GM23338 (cell line): ENCODE data around the gene TUBB1. TPM values are rescaled to one million over a fixed set of nuclear protein-coding genes. Genes with fewer than 3 reads are reported as not detected.

Source experiments
- ATAC-seq: fragments of 200-7000 bp; cut with Tn5 transposase; 3 replicates; pipeline ENCODE4 v1.9.1; 2020
- DNase-seq: peaks from one replicate; pipeline ENCODE4 v3.0.0-alpha.2; 2015; ENCODE audit warnings: low spot score
- H2AFZ ChIP-seq: fragments of 200-600 bp; sonication (generic); 2 replicates; pipeline ENCODE4 v1.8.0; 2016; ENCODE audit warnings: antibody characterized with exemption, mild to moderate bottlenecking, moderate library complexity
- H3F3A ChIP-seq: fragments of 200-600 bp; sonication (generic); replicated peaks from 2 replicates; pipeline ENCODE4 v1.8.0; 2017; ENCODE audit warnings: antibody characterized with exemption, mixed run types, low read depth
- H3K27ac ChIP-seq: fragments of 200-600 bp; sonication (generic); 2 replicates; pipeline ENCODE4 v1.6.1; 2016; ENCODE audit warnings: low read depth
- H3K27me3 ChIP-seq: fragments of 200-600 bp; sonication (generic); 2 replicates; pipeline ENCODE4 v1.8.0; 2016; ENCODE audit warnings: mild to moderate bottlenecking, mixed run types, moderate library complexity; ENCODE audit not compliant: insufficient read depth
- H3K36me3 ChIP-seq: fragments of 200-600 bp; sonication (generic); 2 replicates; pipeline ENCODE4 v1.8.0; 2016; ENCODE audit warnings: mild to moderate bottlenecking; ENCODE audit not compliant: insufficient read depth
- H3K4me1 ChIP-seq: fragments of 200-600 bp; sonication (generic); 2 replicates; pipeline ENCODE4 v1.8.0; 2016; ENCODE audit warnings: mild to moderate bottlenecking, moderate library complexity; ENCODE audit not compliant: insufficient read depth
- H3K4me2 ChIP-seq: fragments of 200-600 bp; sonication (generic); 2 replicates; pipeline ENCODE4 v1.7.1; 2017; ENCODE audit warnings: mixed run types
- H3K4me3 ChIP-seq: fragments of 200-600 bp; sonication (generic); 2 replicates; pipeline ENCODE4 v1.6.1; 2016; ENCODE audit warnings: mixed run types
- H3K79me2 ChIP-seq: fragments of 200-600 bp; sonication (generic); replicated peaks from 2 replicates; pipeline ENCODE4 v1.8.0; 2017; ENCODE audit warnings: mild to moderate bottlenecking; ENCODE audit not compliant: insufficient read depth
- H3K9me2 ChIP-seq: fragments of 200-600 bp; sonication (generic); 2 replicates; pipeline ENCODE4 v1.8.0; 2017; ENCODE audit not compliant: insufficient read depth
- H4K20me1 ChIP-seq: fragments of 200-600 bp; sonication (generic); replicated peaks from 2 replicates; pipeline ENCODE4 v1.8.0; 2017; ENCODE audit warnings: mild to moderate bottlenecking; ENCODE audit not compliant: insufficient read depth
- H3K27ac Mint-ChIP-seq: 2 replicates; pipeline ENCODE4 v1.8.0; 2020; ENCODE audit warnings: inconsistent platforms, mild to moderate bottlenecking, moderate library complexity, mixed read lengths
- H3K27me3 Mint-ChIP-seq: 3 replicates; pipeline ENCODE4 v1.8.0; 2022; ENCODE audit warnings: low read depth, mild to moderate bottlenecking, moderate library complexity, mixed read lengths, inconsistent platforms; ENCODE audit not compliant: insufficient read depth, poor library complexity
- H3K36me3 Mint-ChIP-seq: 3 replicates; pipeline ENCODE4 v1.8.0; 2021; ENCODE audit warnings: low read depth, mild to moderate bottlenecking, inconsistent platforms, moderate library complexity, mixed read lengths
- H3K4me1 Mint-ChIP-seq: 3 replicates; pipeline ENCODE4 v1.8.0; 2020; ENCODE audit warnings: mild to moderate bottlenecking, inconsistent platforms, mixed read lengths
- H3K4me3 Mint-ChIP-seq: 3 replicates; pipeline ENCODE4 v1.8.0; 2021; ENCODE audit warnings: moderate library complexity, mild to moderate bottlenecking, inconsistent platforms, mixed read lengths
- H3K9me3 Mint-ChIP-seq: 3 replicates; pipeline ENCODE4 v1.8.0; 2020; ENCODE audit warnings: moderate library complexity, mild to moderate bottlenecking, inconsistent platforms, mixed read lengths
- CREB1 ChIP-seq: fragments of 250-450 bp; sonication (Bioruptor Pico); IDR thresholded peaks from 2 replicates; pipeline ENCODE4 v1.5.0; 2020; ENCODE audit warnings: low read depth, mild to moderate bottlenecking, moderate library complexity
- CTCF ChIP-seq, 2 experiments: fragments of 200-600 bp in 1 of 2; sonication (generic) in 1 of 2; conservative IDR thresholded peaks; 2 replicates each; pipeline versions ENCODE4 v1.5.1 to v1.6.1; 2016 to 2017; ENCODE audit warnings: antibody characterized with exemption in 2 of 2, low read depth in 2 of 2, mild to moderate bottlenecking in 2 of 2, moderate library complexity in 1 of 2
- EZH2 ChIP-seq: fragments of 200-600 bp; sonication (generic); IDR thresholded peaks from one replicate; pipeline ENCODE4 v1.8.0; 2017; ENCODE audit warnings: antibody characterized with exemption, mild to moderate bottlenecking, low read depth; ENCODE audit not compliant: unreplicated experiment
- EZH2phosphoT487 ChIP-seq: fragments of 200-600 bp; sonication (generic); IDR thresholded peaks from one replicate; pipeline ENCODE4 v1.8.1; 2018; ENCODE audit warnings: antibody characterized with exemption; ENCODE audit not compliant: unreplicated experiment
- JUNB ChIP-seq: IDR thresholded peaks from one replicate; pipeline ENCODE4 v1.6.1; 2016; ENCODE audit warnings: antibody characterized with exemption; ENCODE audit not compliant: unreplicated experiment
- NANOG ChIP-seq: IDR thresholded peaks from 2 replicates; pipeline ENCODE4 v1.6.1; 2016; ENCODE audit warnings: antibody characterized with exemption, borderline replicate concordance
- POLR2AphosphoS5 ChIP-seq: IDR thresholded peaks from 2 replicates; pipeline ENCODE4 v1.6.1; 2016; ENCODE audit warnings: antibody characterized with exemption, low read depth
- REST ChIP-seq: IDR thresholded peaks from one replicate; pipeline ENCODE4 v1.6.1; 2018; ENCODE audit warnings: antibody characterized with exemption; ENCODE audit not compliant: unreplicated experiment
- STAT1 ChIP-seq: IDR thresholded peaks from one replicate; pipeline ENCODE4 v1.6.1; 2016; ENCODE audit warnings: antibody characterized with exemption; ENCODE audit not compliant: unreplicated experiment
- ZNF114 ChIP-seq: fragments of 250-450 bp; sonication (Bioruptor Pico); IDR thresholded peaks from 2 replicates; pipeline ENCODE4 v1.5.0; 2020; ENCODE audit warnings: mild to moderate bottlenecking, moderate library complexity
- ZNF331 ChIP-seq: fragments of 250-450 bp; sonication (Bioruptor Pico); IDR thresholded peaks from 2 replicates; pipeline ENCODE4 v1.5.0; 2020; ENCODE audit warnings: low read depth, mild to moderate bottlenecking, moderate library complexity
- polyA plus RNA-seq: library from polyadenylated mRNA; unstranded; fragments of >200 nt; fragmentation: Nextera tagmentation; extraction: Ambion mirVana; gene quantifications from 2 replicates; pipeline ENCODE4 v1.2.1, GENCODE V29; 2016
- total RNA-seq: library from RNA; depleted of rRNA; stranded (reverse); fragments of >200 nt; shearing (Covaris generic); gene quantifications from 2 replicates; pipeline ENCODE4 v1.2.3, GENCODE V29; 2014

The TUBB1 gene
- total and polyA plus RNA-seq, 2 experiments from 2014 or later: not detected

DNA sequence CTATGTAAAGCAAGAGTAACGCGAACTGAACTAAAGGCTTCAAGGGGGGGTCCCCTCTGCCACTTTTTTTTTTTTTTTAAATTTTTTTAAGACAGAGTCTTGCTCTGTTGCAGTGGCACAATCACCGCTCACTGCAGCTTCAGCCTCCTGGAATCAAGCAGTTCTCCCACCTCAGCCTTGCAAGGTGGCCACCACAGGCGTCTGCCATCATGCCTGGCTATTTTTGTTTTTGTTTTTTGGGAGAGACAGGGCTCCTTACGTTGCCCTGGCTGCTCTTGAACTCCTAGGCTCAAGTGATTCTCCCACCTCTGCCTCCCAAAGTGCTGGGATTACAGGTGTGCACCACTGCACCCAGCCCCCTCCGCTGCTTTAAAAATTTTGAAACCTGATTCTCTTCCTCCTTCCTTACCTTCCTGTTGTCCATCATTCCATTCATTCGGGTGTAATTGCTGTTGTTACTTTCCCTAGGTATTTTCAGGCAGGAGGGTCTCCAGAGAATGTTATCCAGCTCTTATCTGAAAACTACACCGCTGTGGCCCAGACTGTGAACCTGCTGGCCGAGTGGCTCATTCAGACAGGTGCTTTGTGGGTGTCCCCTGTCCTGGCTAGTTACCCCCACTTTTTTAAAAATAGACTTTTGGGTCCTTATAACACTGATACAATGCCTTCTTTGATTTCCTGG, 32.8 kb upstream of the TUBB1 start (continued):
- no peak for TF ChIP-seq CTCF (conservative IDR thresholded peaks at IDR 0.05; ENCODE audit: low read depth in 2 of 2)
- TF ChIP-seq EZH2phosphoT487: no peak
- no peak for TF ChIP-seq CREB1
- TF ChIP-seq ZNF114 (CRISPR knock-in tag): no peak
- TF ChIP-seq JUNB: no peak
- no peak for TF ChIP-seq NANOG
- no peak for TF ChIP-seq STAT1
- no peak for TF ChIP-seq EZH2
- no peak for TF ChIP-seq ZNF331 (CRISPR knock-in tag)
- TF ChIP-seq REST: no peak

GRCh38 chr20:58986968-58987517, 32.2 kb upstream of the TUBB1 start:
- Mint-ChIP-seq H3K27me3 (peaks cover 5% of the 10 kb centered on the region), H3K27ac (no peak overlapping the region), H3K36me3 (peaks cover 65% of the 10 kb centered on the region), H3K9me3 (no peaks in the 10 kb centered on the region; the same call in 2 of the 3 replicates), H3K4me3 (no peak overlapping the region), H3K4me1 (peaks cover 19% of the 10 kb centered on the region)
- Histone ChIP-seq H3K27ac (no peak overlapping the region), H3K27me3 (no peaks in the 10 kb centered on the region), H2AFZ (no peak overlapping the region), H3K4me2 (no peak overlapping the region), H3F3A (no peaks in the 10 kb centered on the region), H3K4me1 (peaks cover 13% of the 10 kb centered on the region), H3K36me3 (peaks cover 43% of the 10 kb centered on the region), H3K9me2 (no peaks in the 10 kb centered on the region; the same call in 1 of the 2 replicates), H3K79me2 (peaks cover 44% of the 10 kb centered on the region), H3K4me3 (no peak overlapping the region), H4K20me1 (peaks cover 30% of the 10 kb centered on the region; the same call in 1 of the 2 replicates)
- no peak for ATAC-seq
- no peak for TF ChIP-seq ZNF331 (CRISPR knock-in tag)
- no peak for TF ChIP-seq POLR2AphosphoS5
- no peak for DNase-seq
